GM12864 (cell line): Measurements from ENCODE around the gene FILIP1L.

Experiments used
- DNase-seq: peaks from one replicate; pipeline ENCODE4 v3.0.0-alpha.2; 2011; ENCODE audit warnings: low read depth
- H3K4me3 ChIP-seq: 2 replicates; pipeline ENCODE4 v1.5.1; 2011; ENCODE audit warnings: mild to moderate bottlenecking, low read depth, low read length, control low read depth
- CTCF ChIP-seq: IDR thresholded peaks from 2 replicates; pipeline ENCODE4 v1.5.1; 2011; ENCODE audit warnings: low read depth, mild to moderate bottlenecking, moderate library complexity, low read length, control low read depth, inconsistent platforms; ENCODE audit errors: missing control alignments

The FILIP1L gene

DNA sequence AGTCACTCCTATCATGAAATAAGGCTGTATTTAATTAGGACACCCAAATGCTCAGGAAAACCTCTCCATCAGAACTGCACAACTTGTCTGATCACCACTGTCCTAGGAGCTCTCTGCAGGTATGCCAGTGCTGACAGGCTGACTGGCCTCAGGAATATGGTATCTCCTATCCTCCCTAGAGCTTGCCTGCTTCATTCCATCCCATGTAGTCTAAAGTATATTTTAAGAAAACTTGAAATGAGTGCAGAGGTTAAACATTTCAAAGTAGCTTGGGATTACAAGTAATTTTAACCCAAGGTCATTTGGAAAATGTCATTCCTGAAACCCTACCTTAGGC is 23.7 kb downstream of the FILIP1L start:
- H3K4me3 ChIP-seq: no peak overlapping the region
- TF ChIP-seq CTCF: no peak
- DNase-seq: no peak

DNA sequence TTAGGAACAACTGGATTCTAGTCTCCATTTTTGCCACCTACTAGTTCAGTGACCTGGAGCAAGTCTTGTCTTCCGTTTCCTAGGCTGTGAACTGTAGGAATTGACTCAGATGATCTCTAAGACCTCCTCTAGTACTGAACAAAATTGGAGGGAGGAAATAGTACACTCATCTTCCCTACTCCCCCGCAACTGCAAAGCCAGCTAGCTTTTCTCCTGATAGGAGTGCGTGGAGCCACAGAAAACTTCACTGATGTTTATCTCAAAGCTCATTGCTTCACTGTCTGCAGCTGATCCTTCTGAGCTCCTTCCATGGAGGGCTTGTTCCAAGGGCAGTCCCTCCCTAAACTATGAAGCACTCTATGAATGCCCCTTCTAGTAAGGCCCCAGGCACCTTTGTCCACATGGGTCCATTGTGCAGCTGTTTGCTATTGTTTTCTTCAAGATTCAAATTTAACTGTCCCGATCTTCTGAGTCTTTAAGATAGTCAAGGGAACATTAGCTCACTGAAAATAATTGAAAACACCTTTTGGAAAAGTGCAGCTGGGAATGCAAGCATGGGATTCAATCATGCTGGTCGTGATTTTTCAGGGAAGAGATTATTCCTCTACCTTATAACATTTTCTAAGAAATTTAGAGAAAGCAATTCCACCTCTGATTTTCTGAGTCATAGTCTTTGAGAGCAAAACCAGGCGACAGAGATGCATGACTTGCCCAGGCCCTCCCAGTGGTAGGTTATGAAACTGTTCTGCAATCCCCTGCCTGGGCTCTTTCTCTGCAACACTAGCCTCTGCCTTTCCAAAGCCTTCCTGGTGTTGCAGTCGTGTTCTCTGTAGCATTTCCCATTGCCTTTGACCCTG is 24.3 kb downstream of the FILIP1L start:
- H3K4me3 ChIP-seq: no peak overlapping the region
- peak; percentile 67 for TF ChIP-seq CTCF
- DNase-seq: no peak

- no peak for DNase-seq
- TF ChIP-seq CTCF: no peak
- no peak overlapping the region for H3K4me3 ChIP-seq
Measured at GRCh38 chr3:100088735-100089368, 25.4 kb downstream of the FILIP1L start.

DNA sequence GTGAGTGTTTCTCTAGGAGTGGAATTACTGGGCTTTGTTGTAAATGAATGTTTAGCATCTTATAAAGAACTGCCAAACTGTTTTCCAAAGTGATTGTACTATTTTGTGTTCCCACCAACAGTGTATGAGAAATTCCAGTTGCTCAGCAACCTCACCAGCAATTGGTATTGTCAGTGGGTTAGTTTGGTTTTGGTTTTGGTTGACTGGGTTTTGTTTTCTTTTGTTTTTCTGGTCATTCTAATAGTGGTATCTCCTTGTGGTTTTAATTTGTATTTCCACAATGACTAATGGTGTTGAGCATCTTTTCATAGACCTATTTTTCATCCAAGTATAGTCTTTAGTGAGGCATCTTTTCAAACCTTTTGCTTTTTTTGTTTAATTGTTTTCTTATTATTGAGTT is 27.1 kb downstream of the FILIP1L start:
- no peak for TF ChIP-seq CTCF
- DNase-seq: no peak
- H3K4me3 ChIP-seq: no peak overlapping the region

- no peak overlapping the region for H3K4me3 ChIP-seq
- DNase-seq: no peak
- no peak for TF ChIP-seq CTCF
Measured at GRCh38 chr3:100086401-100086800, 27.9 kb downstream of the FILIP1L start.

DNA sequence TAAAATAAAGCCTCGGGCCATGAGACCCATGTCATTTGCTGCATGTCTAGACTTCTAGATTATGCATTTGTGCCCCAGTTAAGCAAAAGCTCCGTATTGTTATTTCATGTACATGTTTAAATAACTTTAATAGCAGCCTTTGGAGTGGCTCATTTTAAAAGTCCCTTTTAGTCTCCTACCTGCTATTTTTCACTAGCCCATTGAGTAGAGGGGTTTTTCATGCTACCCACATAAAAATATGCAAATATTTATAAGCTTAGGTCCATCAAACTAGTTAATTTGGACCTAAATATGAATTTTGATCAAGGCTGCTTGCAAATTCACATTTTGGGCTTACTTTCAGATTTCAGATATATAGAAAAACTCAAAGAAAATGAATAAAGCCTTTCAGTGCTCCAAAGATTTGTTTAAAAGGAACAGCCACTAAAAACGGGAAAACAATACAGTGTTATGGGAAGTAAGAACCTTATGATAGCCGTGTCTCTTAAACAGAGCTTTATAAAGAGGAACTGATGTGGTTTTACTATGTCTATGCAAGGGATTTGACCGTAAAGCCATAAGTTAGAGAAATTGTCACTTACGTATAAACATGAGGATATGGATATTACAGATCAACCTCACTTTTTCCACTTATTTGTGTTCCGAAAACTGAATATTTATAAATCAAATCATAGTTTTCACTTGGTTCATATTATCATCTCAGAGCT is 30.0 kb downstream of the FILIP1L start:
- DNase-seq: no peak
- H3K4me3 ChIP-seq: no peak overlapping the region
- TF ChIP-seq CTCF: no peak
